Left forelimb (tissue), 1 donor: ENCODE measurements around the gene KCNK7.
A peak's percentile ranks its signal among the peaks of the same experiment; 100 is the strongest.

Experiments used
- DNase-seq: peaks from one replicate; pipeline ENCODE4 v3.0.0-alpha.2; 2018; ENCODE audit warnings: low spot score

Gene KCNK7

GRCh38 chr11:65611028-65611757, 15.6 kb upstream of the KCNK7 start:
- DNase-seq, result no peak

GRCh38 chr11:65610404-65610803, 14.8 kb upstream of the KCNK7 start:
- DNase-seq, result no peak

GRCh38 chr11:65609665-65610064, 14.1 kb upstream of the KCNK7 start:
- no peak for DNase-seq

GRCh38 chr11:65609229-65609628, 13.6 kb upstream of the KCNK7 start:
- no peak for DNase-seq

GRCh38 chr11:65607614-65608426, 12.2 kb upstream of the KCNK7 start:
- no peak for DNase-seq

GRCh38 chr11:65606876-65607613, 11.4 kb upstream of the KCNK7 start:
- DNase-seq, result peak; percentile 95

GRCh38 chr11:65604258-65604657, 8.7 kb upstream of the KCNK7 start:
- no peak for DNase-seq

- DNase-seq, result no peak
Observed at GRCh38 chr11:65599955-65600246, 4.3 kb upstream of the KCNK7 start.

- no peak for DNase-seq
Observed at GRCh38 chr11:65599216-65599954, 3.8 kb upstream of the KCNK7 start.

GRCh38 chr11:65598258-65598699, 2.7 kb upstream of the KCNK7 start:
- DNase-seq, result no peak

- no peak for DNase-seq
Observed at GRCh38 chr11:65596520-65596919, 920 bp upstream of the KCNK7 start.

GRCh38 chr11:65595131-65595530, 469 bp downstream of the KCNK7 start:
- no peak for DNase-seq

- DNase-seq, result no peak
Observed at GRCh38 chr11:65593518-65594414, 1.8 kb downstream of the KCNK7 start.

GRCh38 chr11:65592858-65593517, 2.6 kb downstream of the KCNK7 start:
- no peak for DNase-seq

GRCh38 chr11:65591939-65592857, 3.4 kb downstream of the KCNK7 start:
- DNase-seq, result no peak

- DNase-seq, result peak; percentile 87
Observed at GRCh38 chr11:65590240-65590738, 5.3 kb downstream of the KCNK7 start.

- DNase-seq, result no peak
Observed at GRCh38 chr11:65589444-65590239, 6.0 kb downstream of the KCNK7 start.
